HepG2 (cell line): Measurements from ENCODE around the gene STX4. TPM values are rescaled to one million over a fixed set of nuclear protein-coding genes. Genes with fewer than 3 reads are reported as not detected.

Source experiments
- CAMTA2 ChIP-seq: sonication (generic); formaldehyde crosslinking; IDR thresholded peaks from 2 replicates; pipeline ENCODE4 v1.4.0; 2020; ENCODE audit warnings: mild to moderate bottlenecking, missing genetic modification reagents, borderline replicate concordance
- FOSL2 ChIP-seq: sonication (generic); formaldehyde crosslinking; IDR thresholded peaks from 2 replicates; pipeline ENCODE4 v1.4.0; 2020; ENCODE audit warnings: missing genetic modification reagents
- FOXM1 ChIP-seq: sonication (generic); formaldehyde crosslinking; IDR thresholded peaks from 2 replicates; pipeline ENCODE4 v1.5.0; 2020; ENCODE audit warnings: missing genetic modification reagents
- HDAC1 ChIP-seq: sonication (generic); formaldehyde crosslinking; IDR thresholded peaks from 2 replicates; pipeline ENCODE4 v1.5.1; 2020; ENCODE audit warnings: mild to moderate bottlenecking, missing genetic modification reagents
- HDAC6 ChIP-seq: fragments of 200-600 bp; sonication (generic); IDR thresholded peaks from 2 replicates; pipeline ENCODE4 v1.7.0; 2017; ENCODE audit warnings: mild to moderate bottlenecking, antibody characterized with exemption, low read length, low read depth
- KLF16 ChIP-seq, 2 experiments: sonication (generic) in 1 of 2; formaldehyde crosslinking in 1 of 2; IDR thresholded peaks; 2 replicates each; pipeline versions ENCODE4 v1.6.1 to v1.8.0; 2016 to 2023; ENCODE audit warnings: missing genetic modification reagents in 2 of 2, missing compliant biosample characterization in 1 of 2
- MBD4 ChIP-seq: IDR thresholded peaks from 2 replicates; pipeline ENCODE4 v1.6.1; 2012; ENCODE audit warnings: low read length, inconsistent platforms, borderline replicate concordance
- POLR2AphosphoS5 ChIP-seq: IDR thresholded peaks from 2 replicates; pipeline ENCODE4 v1.6.1; 2012; ENCODE audit warnings: low read depth, low read length
- SALL1 ChIP-seq: sonication (generic); formaldehyde crosslinking; IDR thresholded peaks from 2 replicates; pipeline ENCODE4 v1.8.0; 2022; ENCODE audit warnings: mild to moderate bottlenecking, missing genetic modification reagents
- SNAI1 ChIP-seq: sonication (generic); formaldehyde crosslinking; IDR thresholded peaks from 2 replicates; pipeline ENCODE4 v1.5.0; 2020; ENCODE audit warnings: mild to moderate bottlenecking, missing genetic modification reagents, borderline replicate concordance
- TAF1 ChIP-seq: sonication (generic); formaldehyde crosslinking; IDR thresholded peaks from 2 replicates; pipeline ENCODE4 v1.4.0; 2020; ENCODE audit warnings: missing genetic modification reagents
- TRAFD1 ChIP-seq: sonication (generic); formaldehyde crosslinking; IDR thresholded peaks from 2 replicates; pipeline ENCODE4 v1.5.1; 2020; ENCODE audit warnings: missing genetic modification reagents, mild to moderate bottlenecking, borderline replicate concordance
- TRIM24 ChIP-seq: sonication (generic); formaldehyde crosslinking; IDR thresholded peaks from 2 replicates; pipeline ENCODE4 v1.8.0; 2022; ENCODE audit warnings: mild to moderate bottlenecking, missing genetic modification reagents
- YY1 ChIP-seq: IDR thresholded peaks from 2 replicates; pipeline ENCODE4 v1.6.1; 2011; ENCODE audit warnings: low read length, low read depth, moderate library complexity, mild to moderate bottlenecking; ENCODE audit not compliant: insufficient read depth, insufficient replicate concordance
- ZNF20 ChIP-seq: sonication (generic); formaldehyde crosslinking; IDR thresholded peaks from 2 replicates; pipeline ENCODE4 v1.4.0; 2020; ENCODE audit warnings: mild to moderate bottlenecking, moderate library complexity, missing genetic modification reagents
- ZNF264 ChIP-seq: sonication (generic); formaldehyde crosslinking; IDR thresholded peaks from 2 replicates; pipeline ENCODE4 v1.4.0; 2020; ENCODE audit warnings: missing genetic modification reagents
- ZNF274 ChIP-seq: sonication (generic); formaldehyde crosslinking; IDR thresholded peaks from 2 replicates; pipeline ENCODE4 v1.5.1; 2020; ENCODE audit warnings: mild to moderate bottlenecking, missing genetic modification reagents
- ZNF333 ChIP-seq: sonication (generic); formaldehyde crosslinking; IDR thresholded peaks from 2 replicates; pipeline ENCODE4 v1.4.0; 2020; ENCODE audit warnings: mild to moderate bottlenecking, missing genetic modification reagents, borderline replicate concordance
- ZNF451 ChIP-seq: sonication (generic); formaldehyde crosslinking; IDR thresholded peaks from 2 replicates; pipeline ENCODE4 v1.5.0; 2020; ENCODE audit warnings: mild to moderate bottlenecking, missing genetic modification reagents
- ZNF781 ChIP-seq: sonication (generic); formaldehyde crosslinking; IDR thresholded peaks from 2 replicates; pipeline ENCODE4 v1.5.1; 2020; ENCODE audit warnings: borderline replicate concordance, mild to moderate bottlenecking, missing genetic modification reagents; ENCODE audit errors: not compliant biosample characterization
- polyA plus RNA-seq, 8 experiments: library from polyadenylated mRNA; depleted of rRNA in 3 of 8; stranded (reverse) in 7 of 8; unstranded in 1 of 8; fragments of >200 nt; fragmentation: Illumina TruSeq in 4 of 8; extraction: Trizol in 4 of 8; gene quantifications; 2 replicates each; pipeline versions ENCODE4 v1.2.1 to v1.2.3, GENCODE V29; 2011 to 2016; ENCODE audit warnings: low read depth in 4 of 8, missing spikeins in 1 of 8, mixed read lengths in 1 of 8; ENCODE audit not compliant: insufficient read depth in 1 of 8
- total RNA-seq, 5 experiments: library from RNA; depleted of rRNA; stranded (reverse); fragments of >200 nt; fragmentation: Illumina TruSeq; extraction: Trizol; gene quantifications; 2 replicates each; pipeline ENCODE4 v1.2.3, GENCODE V29; 2016; ENCODE audit warnings: low read depth in 1 of 5
- TF ChIP-seq, protein P1 (sequence below): sonication (generic); formaldehyde crosslinking; IDR thresholded peaks from 2 replicates; pipeline ENCODE4 v1.4.0; 2020; ENCODE audit warnings: missing genetic modification reagents
- TF ChIP-seq, protein P2 (sequence below): fragments of 450-650 bp; IDR thresholded peaks from 2 replicates; pipeline ENCODE4 v1.6.1; 2017
- TF ChIP-seq, protein P3 (sequence below): IDR thresholded peaks from 2 replicates; pipeline ENCODE4 v1.6.1; 2016; ENCODE audit warnings: low read depth, control low read depth

The STX4 gene
- total and polyA plus RNA-seq, 2 of the 13 experiments (the other 11 are each of a cell fraction or from before 2014, with no cell fraction given), result 29.2 to 34.6 TPM

DNA sequence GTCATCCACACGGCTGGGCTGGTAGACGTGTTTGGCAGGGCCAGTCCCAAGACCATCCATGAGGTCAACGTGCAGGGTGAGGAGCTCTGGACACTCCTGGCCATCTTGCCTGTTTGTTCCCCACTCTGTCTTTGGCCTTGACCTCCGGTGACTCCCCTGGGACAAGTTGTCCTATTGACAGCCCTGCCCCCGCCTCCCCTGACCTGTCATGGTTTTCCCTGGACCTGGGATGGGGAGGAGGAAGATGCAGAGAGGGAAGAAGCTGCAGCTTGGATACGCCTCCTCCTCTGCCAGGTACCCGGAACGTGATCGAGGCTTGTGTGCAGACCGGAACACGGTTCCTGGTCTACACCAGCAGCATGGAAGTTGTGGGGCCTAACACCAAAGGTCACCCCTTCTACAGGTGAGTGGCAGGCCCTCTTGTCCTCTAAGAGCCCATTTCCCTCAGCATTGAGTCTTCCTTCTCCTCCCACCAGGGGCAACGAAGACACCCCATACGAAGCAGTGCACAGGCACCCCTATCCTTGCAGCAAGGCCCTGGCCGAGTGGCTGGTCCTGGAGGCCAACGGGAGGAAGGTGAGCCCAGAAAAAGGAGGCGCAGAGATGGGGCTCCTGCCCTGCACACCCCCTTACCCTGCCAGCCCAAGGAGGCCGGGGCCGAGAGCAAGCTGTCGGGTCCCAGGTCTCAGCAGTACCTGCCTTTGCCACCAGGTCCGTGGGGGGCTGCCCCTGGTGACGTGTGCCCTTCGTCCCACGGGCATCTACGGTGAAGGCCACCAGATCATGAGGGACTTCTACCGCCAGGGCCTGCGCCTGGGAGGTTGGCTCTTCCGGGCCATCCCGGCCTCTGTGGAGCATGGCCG is 47.0 kb upstream of the STX4 start (continued):
- TF ChIP-seq ZNF333 (no peak), TRAFD1 (CRISPR knock-in tag) (no peak), POLR2AphosphoS5 (no peak), KLF16 (CRISPR knock-in tag; IDR thresholded peaks at IDR 0.05) (no peak), ZNF781 (CRISPR knock-in tag) (no peak), CAMTA2 (CRISPR knock-in tag) (no peak), FOSL2 (CRISPR knock-in tag) (no peak), ZNF274 (CRISPR knock-in tag) (no peak), HDAC1 (no peak), TRIM24 (CRISPR knock-in tag) (no peak), SNAI1 (CRISPR knock-in tag) (no peak), ZNF264 (CRISPR knock-in tag) (no peak), FOXM1 (no peak), MBD4 (no peak), HDAC6 (no peak), ZNF20 (CRISPR knock-in tag) (no peak), SALL1 (peak; percentile 36), TAF1 (CRISPR knock-in tag) (no peak), ZNF451 (CRISPR knock-in tag) (peak; percentile 44; the same call in 1 of the 2 replicates), YY1 (no peak)
- TF ChIP-seq, protein P1, sequence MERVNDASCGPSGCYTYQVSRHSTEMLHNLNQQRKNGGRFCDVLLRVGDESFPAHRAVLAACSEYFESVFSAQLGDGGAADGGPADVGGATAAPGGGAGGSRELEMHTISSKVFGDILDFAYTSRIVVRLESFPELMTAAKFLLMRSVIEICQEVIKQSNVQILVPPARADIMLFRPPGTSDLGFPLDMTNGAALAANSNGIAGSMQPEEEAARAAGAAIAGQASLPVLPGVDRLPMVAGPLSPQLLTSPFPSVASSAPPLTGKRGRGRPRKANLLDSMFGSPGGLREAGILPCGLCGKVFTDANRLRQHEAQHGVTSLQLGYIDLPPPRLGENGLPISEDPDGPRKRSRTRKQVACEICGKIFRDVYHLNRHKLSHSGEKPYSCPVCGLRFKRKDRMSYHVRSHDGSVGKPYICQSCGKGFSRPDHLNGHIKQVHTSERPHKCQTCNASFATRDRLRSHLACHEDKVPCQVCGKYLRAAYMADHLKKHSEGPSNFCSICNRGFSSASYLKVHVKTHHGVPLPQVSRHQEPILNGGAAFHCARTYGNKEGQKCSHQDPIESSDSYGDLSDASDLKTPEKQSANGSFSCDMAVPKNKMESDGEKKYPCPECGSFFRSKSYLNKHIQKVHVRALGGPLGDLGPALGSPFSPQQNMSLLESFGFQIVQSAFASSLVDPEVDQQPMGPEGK (CRISPR knock-in tag), result peak; percentile 33; the same call in 1 of the 2 replicates
- TF ChIP-seq, protein P2, sequence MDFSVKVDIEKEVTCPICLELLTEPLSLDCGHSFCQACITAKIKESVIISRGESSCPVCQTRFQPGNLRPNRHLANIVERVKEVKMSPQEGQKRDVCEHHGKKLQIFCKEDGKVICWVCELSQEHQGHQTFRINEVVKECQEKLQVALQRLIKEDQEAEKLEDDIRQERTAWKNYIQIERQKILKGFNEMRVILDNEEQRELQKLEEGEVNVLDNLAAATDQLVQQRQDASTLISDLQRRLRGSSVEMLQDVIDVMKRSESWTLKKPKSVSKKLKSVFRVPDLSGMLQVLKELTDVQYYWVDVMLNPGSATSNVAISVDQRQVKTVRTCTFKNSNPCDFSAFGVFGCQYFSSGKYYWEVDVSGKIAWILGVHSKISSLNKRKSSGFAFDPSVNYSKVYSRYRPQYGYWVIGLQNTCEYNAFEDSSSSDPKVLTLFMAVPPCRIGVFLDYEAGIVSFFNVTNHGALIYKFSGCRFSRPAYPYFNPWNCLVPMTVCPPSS, result no peak
- TF ChIP-seq, protein P3, sequence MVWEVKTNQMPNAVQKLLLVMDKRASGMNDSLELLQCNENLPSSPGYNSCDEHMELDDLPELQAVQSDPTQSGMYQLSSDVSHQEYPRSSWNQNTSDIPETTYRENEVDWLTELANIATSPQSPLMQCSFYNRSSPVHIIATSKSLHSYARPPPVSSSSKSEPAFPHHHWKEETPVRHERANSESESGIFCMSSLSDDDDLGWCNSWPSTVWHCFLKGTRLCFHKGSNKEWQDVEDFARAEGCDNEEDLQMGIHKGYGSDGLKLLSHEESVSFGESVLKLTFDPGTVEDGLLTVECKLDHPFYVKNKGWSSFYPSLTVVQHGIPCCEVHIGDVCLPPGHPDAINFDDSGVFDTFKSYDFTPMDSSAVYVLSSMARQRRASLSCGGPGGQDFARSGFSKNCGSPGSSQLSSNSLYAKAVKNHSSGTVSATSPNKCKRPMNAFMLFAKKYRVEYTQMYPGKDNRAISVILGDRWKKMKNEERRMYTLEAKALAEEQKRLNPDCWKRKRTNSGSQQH (CRISPR knock-in tag), result no peak
